H1 (cell line): ENCODE data around the gene MMP25. TPM values are rescaled to one million over a fixed set of nuclear protein-coding genes. Genes with fewer than 3 reads are reported as not detected.

Source experiments
- CTCF ChIA-PET: fragments of 300-600 bp; sonication (Branson Sonifier 250); formaldehyde crosslinking; loops from one replicate; lab custom pipeline; 2021; ENCODE audit not compliant: partially characterized antibody; lab: Charles Lee
- POLR2A ChIA-PET: fragments of 300-600 bp; sonication (Branson Sonifier 250); formaldehyde crosslinking; loops from one replicate; lab custom pipeline; 2021; ENCODE audit warnings: inconsistent platforms; ENCODE audit not compliant: partially characterized antibody; lab: Charles Lee
- DNase-seq, 2 experiments: peaks; one replicate each; pipeline versions ENCODE4 v3.0.0 to v3.0.0-alpha.2; 2010 to 2022; ENCODE audit warnings: low spot score in 2 of 2, low read depth in 1 of 2, mixed read lengths in 1 of 2
- FAIRE-seq: peaks from 2 replicates; lab custom pipeline; 2011; peaks lifted over from hg19 to GRCh38; lab: Jason Lieb, UNC
- H2AFZ ChIP-seq: 2 replicates; pipeline ENCODE4 v1.8.1; 2012; ENCODE audit warnings: low read length, inconsistent platforms
- H2AK5ac ChIP-seq: 2 replicates; pipeline ENCODE4 v1.6.1; 2013; ENCODE audit warnings: low read depth, low read length
- H2BK120ac ChIP-seq: replicated peaks from 2 replicates; pipeline ENCODE3; 2013; ENCODE audit warnings: low read depth, low read length, inconsistent platforms
- H2BK12ac ChIP-seq: 2 replicates; pipeline ENCODE4 v1.6.1; 2013; ENCODE audit warnings: low read depth, low read length
- H2BK15ac ChIP-seq: 2 replicates; pipeline ENCODE4 v1.6.1; 2013; ENCODE audit warnings: low read length
- H2BK20ac ChIP-seq: 2 replicates; pipeline ENCODE4 v1.6.1; 2013; ENCODE audit warnings: low read length
- H2BK5ac ChIP-seq: 2 replicates; pipeline ENCODE4 v1.6.1; 2013; ENCODE audit warnings: low read depth, low read length
- H3K14ac ChIP-seq: 2 replicates; pipeline ENCODE4 v1.6.1; 2013; ENCODE audit warnings: inconsistent platforms; ENCODE audit not compliant: insufficient read length
- H3K18ac ChIP-seq: 2 replicates; pipeline ENCODE4 v1.6.1; 2013; ENCODE audit warnings: low read length; ENCODE audit errors: extremely low read depth
- H3K23ac ChIP-seq: 2 replicates; pipeline ENCODE4 v1.6.1; 2013; ENCODE audit warnings: inconsistent platforms; ENCODE audit not compliant: insufficient read length
- H3K23me2 ChIP-seq: 2 replicates; pipeline ENCODE4 v1.6.1; 2013; ENCODE audit warnings: low read depth, low read length
- H3K27ac ChIP-seq: 2 replicates; pipeline ENCODE4 v1.6.1; 2011; ENCODE audit warnings: low read depth, low read length, inconsistent platforms
- H3K27me3 ChIP-seq, 4 experiments: replicated peaks in 1 of 4; 1 replicate in 1 of 4; 2 replicates in 3 of 4; pipeline versions ENCODE4 v1.6.1 to v1.8.1; 2011 to 2013; ENCODE audit warnings: low read length in 3 of 4, mild to moderate bottlenecking in 3 of 4, inconsistent platforms in 2 of 4, mixed read lengths in 2 of 4, moderate library complexity in 1 of 4; ENCODE audit not compliant: control insufficient read depth in 3 of 4, insufficient read depth in 3 of 4; ENCODE audit errors: extremely low read depth in 1 of 4
- H3K36me3 ChIP-seq, 4 experiments: 2 replicates each; pipeline versions ENCODE4 v1.6.1 to v1.8.1; 2011 to 2013; ENCODE audit warnings: mild to moderate bottlenecking in 4 of 4, low read length in 3 of 4, moderate library complexity in 2 of 4, control low read depth in 1 of 4, inconsistent platforms in 1 of 4; ENCODE audit not compliant: insufficient read depth in 4 of 4, control insufficient read depth in 2 of 4
- H3K4ac ChIP-seq: replicated peaks from 2 replicates; pipeline ENCODE3; 2013; ENCODE audit warnings: low read length, low read depth, mixed read lengths, inconsistent platforms; ENCODE audit not compliant: insufficient read length
- H3K4me1 ChIP-seq, 4 experiments: replicated peaks in 1 of 4; 1 replicate in 1 of 4; 2 replicates in 3 of 4; pipeline versions ENCODE4 v1.6.1 to v1.8.1; 2011 to 2013; ENCODE audit warnings: low read length in 3 of 4, inconsistent platforms in 2 of 4, mixed read lengths in 1 of 4; ENCODE audit not compliant: insufficient read depth in 4 of 4, control insufficient read depth in 3 of 4
- H3K4me2 ChIP-seq, 2 experiments: 2 replicates each; pipeline versions ENCODE4 v1.6.1 to v1.8.1; 2011 to 2013; ENCODE audit warnings: low read depth in 2 of 2, low read length in 2 of 2, control low read depth in 1 of 2, inconsistent platforms in 1 of 2, mild to moderate bottlenecking in 1 of 2; ENCODE audit not compliant: insufficient read depth in 1 of 2
- H3K4me3 ChIP-seq, 4 experiments: fragments of 200-600, 300-600 bp in 1 of 4; sonication (generic), shearing (Covaris generic), sonication (Bioruptor Twin) in 1 of 4; 2 replicates each; pipeline versions ENCODE4 v1.5.1 to v1.8.1; 2011 to 2016; ENCODE audit warnings: low read length in 4 of 4, low read depth in 3 of 4, control low read depth in 2 of 4, inconsistent platforms in 2 of 4, mild to moderate bottlenecking in 2 of 4, mixed read lengths in 1 of 4, moderate library complexity in 1 of 4; ENCODE audit not compliant: insufficient read depth in 2 of 4; ENCODE audit errors: extremely low read depth in 1 of 4
- H3K56ac ChIP-seq: replicated peaks from 2 replicates; pipeline ENCODE3; 2013; ENCODE audit warnings: low read depth, mild to moderate bottlenecking, mixed read lengths, low read length, inconsistent platforms; ENCODE audit not compliant: insufficient read length
- H3K79me1 ChIP-seq: 2 replicates; pipeline ENCODE4 v1.6.1; 2013; ENCODE audit warnings: low read depth, low read length, control low read depth
- H3K79me2 ChIP-seq, 2 experiments: 2 replicates each; pipeline versions ENCODE4 v1.6.1 to v1.8.1; 2012 to 2013; ENCODE audit warnings: low read length in 2 of 2, mild to moderate bottlenecking in 2 of 2, inconsistent platforms in 1 of 2; ENCODE audit not compliant: insufficient read depth in 2 of 2, control insufficient read depth in 1 of 2
- H3K9ac ChIP-seq, 4 experiments: replicated peaks in 1 of 4; 1 replicate in 1 of 4; 2 replicates in 3 of 4; pipeline versions ENCODE4 v1.6.1 to v1.8.1; 2011 to 2013; ENCODE audit warnings: low read depth in 3 of 4, low read length in 3 of 4, control low read depth in 2 of 4, mild to moderate bottlenecking in 2 of 4, moderate library complexity in 2 of 4, inconsistent platforms in 1 of 4; ENCODE audit errors: extremely low read depth in 1 of 4
- H3K9me3 ChIP-seq, 2 experiments: 2 replicates each; pipeline versions ENCODE4 v1.6.1 to v1.8.1; 2012 to 2013; ENCODE audit warnings: mild to moderate bottlenecking in 2 of 2, moderate library complexity in 2 of 2, control low read depth in 1 of 2, inconsistent platforms in 1 of 2, low read depth in 1 of 2, low read length in 1 of 2, mixed read lengths in 1 of 2; ENCODE audit not compliant: insufficient read depth in 2 of 2
- H4K20me1 ChIP-seq, 2 experiments: replicated peaks in 1 of 2; 2 replicates each; pipeline versions ENCODE3 to v1.8.1; 2011 to 2013; ENCODE audit warnings: inconsistent platforms in 2 of 2, low read length in 2 of 2, mild to moderate bottlenecking in 1 of 2; ENCODE audit not compliant: insufficient read depth in 2 of 2, control insufficient read depth in 1 of 2
- H4K5ac ChIP-seq: 2 replicates; pipeline ENCODE4 v1.6.1; 2013; ENCODE audit warnings: low read length, low read depth, mixed read lengths, inconsistent platforms; ENCODE audit not compliant: insufficient read length
- H4K8ac ChIP-seq: 2 replicates; pipeline ENCODE4 v1.8.0; 2013; ENCODE audit warnings: mild to moderate bottlenecking, moderate library complexity, low read length, inconsistent platforms; ENCODE audit not compliant: insufficient read depth; ENCODE audit errors: extremely low read depth
- H4K91ac ChIP-seq: replicated peaks from 2 replicates; pipeline ENCODE3; 2013; ENCODE audit warnings: low read length, mixed read lengths, inconsistent platforms; ENCODE audit not compliant: insufficient read length
- CTBP2 ChIP-seq: IDR thresholded peaks from 2 replicates; pipeline ENCODE4 v1.7.0; 2011; ENCODE audit warnings: borderline replicate concordance, mild to moderate bottlenecking, moderate library complexity, mixed read lengths, low read length; ENCODE audit not compliant: insufficient read depth, insufficient read length
- KDM4A ChIP-seq: IDR thresholded peaks from one replicate; pipeline ENCODE4 v1.7.1; 2012; ENCODE audit warnings: low read depth, mild to moderate bottlenecking, moderate library complexity, low read length, inconsistent platforms; ENCODE audit not compliant: severe bottlenecking
- WGBS, 2 experiments: shearing (Covaris generic) in 1 of 2; methylation state at CpG; one replicate each; pipeline versions ENCODE4 v1.1.6 to v1.1.7; 2013 to 2015; ENCODE audit warnings: low lambda C conversion rate in 2 of 2, mixed read lengths in 2 of 2, inconsistent platforms in 1 of 2, low coverage in 1 of 2, missing lambda C conversion rate in 1 of 2; ENCODE audit not compliant: insufficient replicate concordance in 2 of 2, insufficient coverage in 1 of 2, insufficient read length in 1 of 2; ENCODE audit errors: extremely low coverage in 1 of 2, missing lambda C conversion rate in 1 of 2; 5-methylcytosine and 5-hydroxymethylcytosine counted together
- polyA plus RNA-seq, 7 experiments: library from polyadenylated mRNA; depleted of rRNA in 3 of 7; stranded (reverse) in 5 of 7; unstranded in 2 of 7; fragments of >200 nt in 5 of 7; fragments of 200-250 nt in 2 of 7; gene quantifications; 1 replicate in 5 of 7; 2 replicates in 1 of 7; 4 replicates in 1 of 7; pipeline versions ENCODE4 v1.2.1 to v1.2.3, GENCODE V29; 2011 to 2013; ENCODE audit warnings: missing spikeins in 2 of 7, mixed read lengths in 2 of 7
- total RNA-seq: library from RNA; stranded (reverse); fragmentation: NEBNext Ultra II Directional; extraction: Animal tissue kit (Norgen Biotek cat#: 25700); gene quantifications from 2 replicates; pipeline ENCODE4 v1.2.1, GENCODE V29; 2021

Gene MMP25
- total and polyA plus RNA-seq, 2 of the 8 experiments (the other 6 are each of a cell fraction or from before 2014, with no cell fraction given): 7.7 to 26.7 TPM

- ChIA-PET POLR2A (interaction anchor here (0.5 to 35.7 kb wide), 12 partner anchors 4 to 145 kb away, joined by 3 to 1808 read pairs (median 53); partner anchors contain the start of genes BICDL2, CLDN6, CLDN9 and HCFC1R1), CTCF (interaction anchor here (0.7 to 23.8 kb wide), 6 partner anchors 10 to 128 kb away, joined by 3 to 639 read pairs (median 4); partner anchors contain the start of gene CLDN9)
- no peak overlapping the region for H4K91ac ChIP-seq
- DNase-seq (no peak), FAIRE-seq (no peak)
- no peak for TF ChIP-seq KDM4A
- no peak for TF ChIP-seq CTBP2
- H3K79me2 ChIP-seq: peaks cover 0 to 3% of the 10 kb centered on the region in 2 experiments; a peak in 1 of 4 replicates
- no peak overlapping the region for H3K18ac ChIP-seq
- no peak overlapping the region; the same call in 1 of the 2 replicates for H4K8ac ChIP-seq
- no peak overlapping the region for H3K9ac ChIP-seq
- H3K36me3 ChIP-seq: peaks cover 0 to 19% (median 11%) of the 10 kb centered on the region in 4 experiments; a peak in 7 of 8 replicates
- H3K27ac ChIP-seq: no peak overlapping the region
- no peak overlapping the region for H2BK15ac ChIP-seq
- peaks cover 9 to 26% of the 10 kb centered on the region in 2 experiments for H4K20me1 ChIP-seq
- no peak overlapping the region for H2BK20ac ChIP-seq
- no peaks in the 10 kb centered on the region for H3K79me1 ChIP-seq
- H3K9me3 ChIP-seq: no peaks in the 10 kb centered on the region
- H3K14ac ChIP-seq: no peak overlapping the region
- no peak overlapping the region for H3K23ac ChIP-seq
- H3K56ac ChIP-seq: no peak overlapping the region
- 85% methylated on average over 18 of the region's 18 CpGs; no CpG with 5 or more reads in 1 of the 2 experiments for WGBS, 2 experiments
- H3K27me3 ChIP-seq: no peaks in the 10 kb centered on the region
- H3K4me1 ChIP-seq: peaks cover 0 to 23% (median 20%) of the 10 kb centered on the region in 4 experiments; a peak in 6 of 7 replicates
- no peak overlapping the region for H3K4me3 ChIP-seq
- H2BK12ac ChIP-seq: no peak overlapping the region
- H2AK5ac ChIP-seq: no peak overlapping the region
- H4K5ac ChIP-seq: no peak overlapping the region
- no peak overlapping the region for H2AFZ ChIP-seq
- no peak overlapping the region for H2BK120ac ChIP-seq
- no peak overlapping the region for H3K4me2 ChIP-seq
- H2BK5ac ChIP-seq: no peak overlapping the region
- no peak overlapping the region for H3K4ac ChIP-seq
- peaks cover 17% of the 10 kb centered on the region; the same call in 1 of the 2 replicates for H3K23me2 ChIP-seq
These were observed 21.0 kb upstream of the MMP25 start for GRCh38 chr16:3025032-3026002.
